DOHH2 (cell line): ENCODE data around the gene KRT2.

Experiments
- H3F3A ChIP-seq: fragments of 200-600 bp; sonication (generic), shearing (Covaris generic); 2 replicates; pipeline ENCODE4 v1.6.0; 2016; ENCODE audit warnings: antibody characterized with exemption, mild to moderate bottlenecking; ENCODE audit not compliant: control insufficient read depth, insufficient read depth
- H3K27ac ChIP-seq: fragments of 200-600 bp; sonication (generic); 2 replicates; pipeline ENCODE4 v1.5.1; 2014; ENCODE audit warnings: low read depth, mild to moderate bottlenecking, low read length, moderate library complexity
- H3K27me3 ChIP-seq: fragments of 200-600 bp; sonication (generic); 2 replicates; pipeline ENCODE4 v1.6.1; 2014; ENCODE audit warnings: mild to moderate bottlenecking, low read length, mixed read lengths; ENCODE audit not compliant: control insufficient read depth
- H3K36me3 ChIP-seq: fragments of 200-600 bp; sonication (generic); 2 replicates; pipeline ENCODE4 v1.6.1; 2014; ENCODE audit warnings: mild to moderate bottlenecking, low read length, moderate library complexity, mixed read lengths; ENCODE audit not compliant: control insufficient read depth
- H3K4me1 ChIP-seq: fragments of 200-600 bp; sonication (generic); 2 replicates; pipeline ENCODE4 v1.6.1; 2014; ENCODE audit warnings: mild to moderate bottlenecking, low read length, mixed read lengths; ENCODE audit not compliant: control insufficient read depth
- H3K4me2 ChIP-seq: fragments of 200-600 bp; sonication (generic); 2 replicates; pipeline ENCODE4 v1.6.0; 2014; ENCODE audit warnings: mild to moderate bottlenecking, low read length, moderate library complexity
- H3K4me3 ChIP-seq: fragments of 200-600 bp; sonication (generic); 2 replicates; pipeline ENCODE4 v1.5.1; 2014; ENCODE audit warnings: mild to moderate bottlenecking, low read length, mixed read lengths
- H3K79me2 ChIP-seq: fragments of 200-600 bp; sonication (generic); 2 replicates; pipeline ENCODE4 v1.6.1; 2014; ENCODE audit warnings: mild to moderate bottlenecking, low read length, mixed read lengths; ENCODE audit not compliant: control insufficient read depth
- H3K9me2 ChIP-seq: fragments of 200-600 bp; sonication (generic); replicated peaks from 2 replicates; pipeline ENCODE4 v1.6.1; 2014; ENCODE audit warnings: mild to moderate bottlenecking, low read length, mixed read lengths; ENCODE audit not compliant: control insufficient read depth
- H3K9me3 ChIP-seq: fragments of 200-600 bp; sonication (generic); 2 replicates; pipeline ENCODE4 v1.6.1; 2014; ENCODE audit warnings: antibody characterized with exemption, low read length, mixed read lengths; ENCODE audit not compliant: control insufficient read depth, insufficient read depth
- H4K20me1 ChIP-seq: fragments of 200-600 bp; sonication (generic); 2 replicates; pipeline ENCODE4 v1.6.0; 2014; ENCODE audit warnings: low read depth, mild to moderate bottlenecking, antibody characterized with exemption, low read length, moderate library complexity; ENCODE audit not compliant: control insufficient read depth, insufficient read depth
- CTCF ChIP-seq: fragments of 200-600 bp; sonication (generic); IDR thresholded peaks from one replicate; pipeline ENCODE4 v1.5.1; 2014; ENCODE audit warnings: antibody characterized with exemption, mild to moderate bottlenecking, low read depth, low read length; ENCODE audit not compliant: poor library complexity, severe bottlenecking
- EZH2phosphoT487 ChIP-seq: fragments of 200-600 bp; sonication (generic); IDR thresholded peaks from 2 replicates; pipeline ENCODE4 v1.6.1; 2017; ENCODE audit warnings: borderline replicate concordance, mild to moderate bottlenecking, antibody characterized with exemption, low read length, moderate library complexity, mixed read lengths

KRT2 gene

GRCh38 chr12:52618216-52618615 is 33.8 kb downstream of the KRT2 start, which contains the start of gene KRT73:
KRT73 (minus strand) TSS chr12:52618559; CDS start chr12:52618524, 35 bp downstream.
- H3K79me2 ChIP-seq: no peaks in the 10 kb centered on the region
- H4K20me1 ChIP-seq: no peaks in the 10 kb centered on the region
- no peak within 1 kb of the TSS for H3K27ac ChIP-seq
- H3K9me3 ChIP-seq: no peaks in the 10 kb centered on the region
- no peak for TF ChIP-seq EZH2phosphoT487
- TF ChIP-seq CTCF: no peak
- peaks cover 9% of the 10 kb centered on the region for H3K27me3 ChIP-seq
- no peaks in the 10 kb centered on the region for H3K9me2 ChIP-seq
- no peaks in the 10 kb centered on the region for H3K36me3 ChIP-seq
- no peak within 1 kb of the TSS for H3K4me2 ChIP-seq
- H3K4me1 ChIP-seq: no peaks in the 10 kb centered on the region
- no peak within 1 kb of the TSS for H3K4me3 ChIP-seq
- no peaks in the 10 kb centered on the region for H3F3A ChIP-seq

- Histone ChIP-seq H3K79me2 (no peaks in the 10 kb centered on the region), H3K9me3 (no peaks in the 10 kb centered on the region), H3K4me3 (no peak overlapping the region), H3K36me3 (no peaks in the 10 kb centered on the region), H3K27ac (no peak overlapping the region), H3F3A (no peaks in the 10 kb centered on the region), H4K20me1 (no peaks in the 10 kb centered on the region), H3K4me2 (no peak overlapping the region), H3K9me2 (no peaks in the 10 kb centered on the region), H3K4me1 (no peaks in the 10 kb centered on the region), H3K27me3 (peaks cover 9% of the 10 kb centered on the region)
- TF ChIP-seq EZH2phosphoT487: no peak
- TF ChIP-seq CTCF: no peak
Observed at GRCh38 chr12:52617403-52617785, 34.6 kb downstream of the KRT2 start.

DNA sequence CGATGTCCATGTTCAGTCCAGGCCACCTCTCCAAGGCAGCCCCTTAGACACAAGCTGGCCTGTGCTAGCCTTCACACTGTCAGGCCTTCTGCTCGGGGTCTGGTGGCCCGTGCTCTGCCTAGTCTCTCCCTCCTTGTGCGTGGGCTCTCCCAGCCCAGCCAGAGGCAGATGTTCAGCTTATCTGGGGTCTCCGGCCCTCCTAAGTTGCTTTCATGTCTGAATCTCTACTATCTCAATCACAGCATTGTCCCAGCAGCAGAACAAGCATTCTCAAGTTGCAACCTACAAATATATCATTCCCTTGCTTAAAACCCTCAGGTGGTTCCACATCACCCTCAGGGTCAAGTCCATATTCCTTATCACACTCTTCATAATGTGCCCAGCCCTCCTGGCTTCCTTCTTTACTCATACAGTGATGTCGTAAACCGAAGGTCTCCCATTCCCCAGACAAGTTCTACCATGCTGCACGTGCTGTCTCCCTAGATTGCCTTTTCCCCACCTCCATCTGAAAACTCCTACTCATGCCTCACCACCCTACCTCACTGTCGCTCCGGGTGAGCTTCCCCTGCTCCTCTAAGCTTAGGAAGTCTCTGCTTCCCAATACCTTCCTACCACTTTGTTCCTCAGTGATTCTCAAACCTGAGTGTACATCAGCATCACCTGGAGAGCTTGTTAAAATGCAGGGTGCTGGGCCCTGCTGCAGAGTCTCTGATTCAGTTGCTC is 35.2 kb downstream of the KRT2 start:
- H3K27me3 ChIP-seq: peaks cover 12% of the 10 kb centered on the region

More for the DNA sequence above, 35.2 kb downstream of the KRT2 start:
- Histone ChIP-seq H3F3A (no peaks in the 10 kb centered on the region), H3K4me2 (no peak overlapping the region), H3K4me3 (no peak overlapping the region), H3K9me3 (no peaks in the 10 kb centered on the region), H3K36me3 (no peaks in the 10 kb centered on the region), H3K27ac (no peak overlapping the region), H3K4me1 (no peaks in the 10 kb centered on the region), H4K20me1 (no peaks in the 10 kb centered on the region), H3K79me2 (no peaks in the 10 kb centered on the region), H3K9me2 (no peaks in the 10 kb centered on the region)
- no peak for TF ChIP-seq CTCF
- no peak for TF ChIP-seq EZH2phosphoT487
